Measurements from ENCODE around the gene YIPF3.

DNA sequence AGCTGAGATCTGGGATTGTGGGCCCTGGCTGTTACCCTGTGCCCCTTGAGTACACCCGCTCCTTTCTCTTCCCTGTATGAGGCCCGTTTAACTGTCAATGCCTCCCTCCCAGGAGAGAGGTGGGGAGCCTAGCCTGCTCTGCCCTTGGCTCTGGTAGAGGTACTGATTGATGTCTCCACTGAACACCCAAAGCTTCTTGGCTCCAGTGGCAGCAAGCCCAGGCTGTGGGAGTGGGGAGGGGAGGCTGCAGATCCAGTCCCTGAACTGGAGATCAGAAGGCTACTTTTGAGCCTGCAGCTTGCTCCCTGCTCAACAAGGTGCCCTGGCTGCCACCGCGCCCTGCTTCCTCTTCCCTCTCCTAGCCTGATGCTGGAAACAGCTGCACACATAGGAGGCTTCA lies 14.1 kb downstream of the YIPF3 start:
- TF ChIP-seq, protein P1, sequence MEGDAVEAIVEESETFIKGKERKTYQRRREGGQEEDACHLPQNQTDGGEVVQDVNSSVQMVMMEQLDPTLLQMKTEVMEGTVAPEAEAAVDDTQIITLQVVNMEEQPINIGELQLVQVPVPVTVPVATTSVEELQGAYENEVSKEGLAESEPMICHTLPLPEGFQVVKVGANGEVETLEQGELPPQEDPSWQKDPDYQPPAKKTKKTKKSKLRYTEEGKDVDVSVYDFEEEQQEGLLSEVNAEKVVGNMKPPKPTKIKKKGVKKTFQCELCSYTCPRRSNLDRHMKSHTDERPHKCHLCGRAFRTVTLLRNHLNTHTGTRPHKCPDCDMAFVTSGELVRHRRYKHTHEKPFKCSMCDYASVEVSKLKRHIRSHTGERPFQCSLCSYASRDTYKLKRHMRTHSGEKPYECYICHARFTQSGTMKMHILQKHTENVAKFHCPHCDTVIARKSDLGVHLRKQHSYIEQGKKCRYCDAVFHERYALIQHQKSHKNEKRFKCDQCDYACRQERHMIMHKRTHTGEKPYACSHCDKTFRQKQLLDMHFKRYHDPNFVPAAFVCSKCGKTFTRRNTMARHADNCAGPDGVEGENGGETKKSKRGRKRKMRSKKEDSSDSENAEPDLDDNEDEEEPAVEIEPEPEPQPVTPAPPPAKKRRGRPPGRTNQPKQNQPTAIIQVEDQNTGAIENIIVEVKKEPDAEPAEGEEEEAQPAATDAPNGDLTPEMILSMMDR (conservative IDR thresholded peaks at IDR 0.05; ENCODE audit: low read length) = no peak
- no peak for TF ChIP-seq EZH2phosphoT487 (IDR thresholded peaks at IDR 0.05; ENCODE audit: borderline replicate concordance, low read depth, low read length)

All from OCI-LY7 (cell line).